B cell (primary cell): ENCODE measurements around the gene PLCB3. TPM values are rescaled to one million over a fixed set of nuclear protein-coding genes. Genes with fewer than 3 reads are reported as not detected.

Experiments
- ATAC-seq: fragments of 200-7000 bp; cut with Tn5 transposase; one replicate; pipeline ENCODE4 v1.10.0; 2021; ENCODE audit warnings: low read depth, mild to moderate bottlenecking, moderate number of reproducible peaks, moderate library complexity
- CTCF ChIA-PET: fragments of 350-600 bp; sonication (Branson Sonifier 250); formaldehyde crosslinking; loops from one replicate; lab custom pipeline; 2021; ENCODE audit warnings: antibody characterized with exemption, inconsistent platforms; lab: Charles Lee
- POLR2A ChIA-PET: fragments of 350-600 bp; sonication (Branson Sonifier 250); formaldehyde crosslinking; loops from one replicate; lab custom pipeline; 2021; ENCODE audit warnings: antibody characterized with exemption; lab: Charles Lee
- DNase-seq: peaks from one replicate; pipeline ENCODE4 v3.0.0; 2013
- H2AFZ ChIP-seq: 2 replicates; pipeline ENCODE4 v1.6.1; 2012; ENCODE audit warnings: mild to moderate bottlenecking, low read depth, low read length; ENCODE audit not compliant: insufficient read depth, poor library complexity, severe bottlenecking
- H3K27ac ChIP-seq, 2 donors: 1 replicate in 1 of 2; 2 replicates in 1 of 2; pipeline ENCODE4 v1.5.1; 2012 to 2013; ENCODE audit warnings: low read length in 2 of 2, mild to moderate bottlenecking in 2 of 2, moderate library complexity in 1 of 2
- H3K27me3 ChIP-seq, 4 experiments: fragments of 200-600 bp in 1 of 4; sonication (generic) in 1 of 4; replicated peaks in 1 of 4; 1 replicate in 2 of 4; 2 replicates in 2 of 4; pipeline versions ENCODE4 v1.6.1 to v1.7.0; 2013 to 2016; ENCODE audit warnings: low read length in 3 of 4, mild to moderate bottlenecking in 2 of 4, mixed read lengths in 1 of 4, moderate library complexity in 1 of 4; ENCODE audit not compliant: insufficient read depth in 4 of 4, control insufficient read depth in 3 of 4; ENCODE audit errors: control extremely low read depth in 1 of 4
- H3K36me3 ChIP-seq, 2 experiments: replicated peaks in 1 of 2; 1 replicate in 1 of 2; 2 replicates in 1 of 2; pipeline versions ENCODE4 v1.6.1 to v1.7.1; 2013; ENCODE audit warnings: low read length in 1 of 2; ENCODE audit not compliant: insufficient read depth in 2 of 2, control insufficient read depth in 1 of 2; ENCODE audit errors: control extremely low read depth in 1 of 2, extremely low read depth in 1 of 2
- H3K4me1 ChIP-seq, 2 donors: fragments of 200-600 bp in 1 of 2; sonication (generic) in 1 of 2; 1 replicate in 1 of 2; 2 replicates in 1 of 2; pipeline versions ENCODE4 v1.5.1 to v1.6.1; 2013 to 2017; ENCODE audit warnings: low read length in 2 of 2; ENCODE audit not compliant: control insufficient read depth in 2 of 2, insufficient read depth in 2 of 2
- H3K4me2 ChIP-seq: replicated peaks from 2 replicates; pipeline ENCODE3; 2012; ENCODE audit warnings: mild to moderate bottlenecking, low read depth, low read length; ENCODE audit not compliant: poor library complexity, severe bottlenecking
- H3K4me3 ChIP-seq, 5 experiments: fragments of 200-600 bp in 1 of 5; sonication (generic) in 1 of 5; 1 replicate in 3 of 5; 2 replicates in 2 of 5; pipeline versions ENCODE4 v1.5.1 to v1.7.0; 2011 to 2016; ENCODE audit warnings: low read length in 4 of 5, mild to moderate bottlenecking in 4 of 5, low read depth in 2 of 5, control low read depth in 1 of 5, moderate library complexity in 1 of 5; ENCODE audit not compliant: insufficient read depth in 1 of 5; ENCODE audit errors: control extremely low read depth in 1 of 5, extremely low read depth in 1 of 5
- H3K79me2 ChIP-seq: fragments of 200-600 bp; sonication (generic); one replicate; pipeline ENCODE4 v1.6.0; 2016; ENCODE audit warnings: low read length; ENCODE audit not compliant: control insufficient read depth, insufficient read depth
- H3K9ac ChIP-seq: fragments of 200-600 bp; sonication (generic); 2 replicates; pipeline ENCODE4 v1.6.1; 2017; ENCODE audit warnings: mild to moderate bottlenecking, low read length, moderate library complexity
- H3K9me3 ChIP-seq, 3 donors: one replicate each; pipeline versions ENCODE4 v1.6.1 to v1.7.1; 2013; ENCODE audit warnings: low read length in 2 of 3; ENCODE audit not compliant: control insufficient read depth in 2 of 3, insufficient read depth in 1 of 3; ENCODE audit errors: control extremely low read depth in 1 of 3
- H4K20me1 ChIP-seq: 2 replicates; pipeline ENCODE4 v1.6.0; 2012; ENCODE audit warnings: mild to moderate bottlenecking, low read length; ENCODE audit not compliant: insufficient read depth, control insufficient read depth, poor library complexity, severe bottlenecking
- H3K27ac Mint-ChIP-seq: one replicate; pipeline ENCODE4 v1.8.0; 2021; ENCODE audit warnings: mixed read lengths
- H3K27me3 Mint-ChIP-seq: one replicate; pipeline ENCODE4 v1.8.0; 2021; ENCODE audit warnings: mixed read lengths
- H3K4me1 Mint-ChIP-seq: one replicate; pipeline ENCODE4 v1.8.0; 2021; ENCODE audit warnings: mixed read lengths
- H3K4me3 Mint-ChIP-seq: one replicate; pipeline ENCODE4 v1.8.0; 2021; ENCODE audit warnings: mixed read lengths
- H3K9me3 Mint-ChIP-seq: one replicate; pipeline ENCODE4 v1.8.0; 2022; ENCODE audit warnings: mixed read lengths; ENCODE audit not compliant: insufficient read depth
- CTCF ChIP-seq: fragments of 200-600 bp; IDR thresholded peaks from one replicate; pipeline ENCODE4 v1.8.0; 2022; ENCODE audit warnings: antibody characterized with exemption, mild to moderate bottlenecking
- EZH2 ChIP-seq: IDR thresholded peaks from 2 replicates; pipeline ENCODE4 v1.6.1; 2012; ENCODE audit warnings: borderline replicate concordance, low read depth, mild to moderate bottlenecking, moderate library complexity, low read length; ENCODE audit not compliant: insufficient read depth, poor library complexity, severe bottlenecking
- WGBS: methylation state at CpG from one replicate; pipeline ENCODE4 v1.1.5; 2013; ENCODE audit warnings: missing lambda C conversion rate; ENCODE audit not compliant: insufficient coverage; 5-methylcytosine and 5-hydroxymethylcytosine counted together
- intact Hi-C: fragments of 100-400 bp; cut with micrococcal nuclease; formaldehyde crosslinking; loops from one replicate; pipeline ENCODE4 v1.10.0; 2022
- polyA plus RNA-seq: library from polyadenylated mRNA; depleted of rRNA; stranded (reverse); fragments of >200 nt; gene quantifications from 2 replicates; pipeline ENCODE4 v1.2.3, GENCODE V29; 2012
- total RNA-seq, 2 donors: library from RNA; stranded (reverse); fragments of 120-200 nt in 1 of 2; gene quantifications; 1 replicate in 1 of 2; 2 replicates in 1 of 2; pipeline versions ENCODE4 v1.2.3 to v1.2.4, GENCODE V29; 2013 to 2022

Gene PLCB3
- total and polyA plus RNA-seq, 2 donors (not counting 1 experiment from before 2014, with no cell fraction given) = 3.0 to 8.1 TPM

- Histone ChIP-seq H3K4me1 (peaks cover 29 to 56% of the 10 kb centered on the region in 2 donors), H3K9me3 (no peaks in the 10 kb centered on the region), H3K9ac (no peak overlapping the region), H3K79me2 (peaks cover 37% of the 10 kb centered on the region), H2AFZ (no peak overlapping the region), H4K20me1 (peaks cover 37% of the 10 kb centered on the region), H3K27ac (peak overlapping the region in 1 of 2 donors; percentile 90), H3K4me2 (no peak overlapping the region), H3K4me3 (no peak overlapping the region), H3K36me3 (peaks cover 0 to 29% of the 10 kb centered on the region in 2 experiments), H3K27me3 (no peaks in the 10 kb centered on the region)
- H3K27ac Mint-ChIP-seq = peak overlapping the region; percentile 56
- no peak for TF ChIP-seq EZH2
- no peak for TF ChIP-seq CTCF
- peaks cover 58% of the 10 kb centered on the region for H3K4me1 Mint-ChIP-seq
- H3K27me3 Mint-ChIP-seq = no peaks in the 10 kb centered on the region
- ATAC-seq (no peak), DNase-seq (no peak)
- CTCF ChIA-PET = interaction anchor here (7.2 kb wide), 1 partner anchor 16 kb away, joined by 70 read pairs; the partner anchor contains the start of genes NUDT22 and TRPT1
- H3K4me3 Mint-ChIP-seq = peak overlapping the region; percentile 23
- 89% methylated on average over 8 of the region's 8 CpGs for WGBS
- intact Hi-C loops = loop anchor here (10.0 kb wide), 1 partner anchor 445 kb away; no protein-coding TSS in a partner anchor
- POLR2A ChIA-PET = no interaction called here
- no peaks in the 10 kb centered on the region for H3K9me3 Mint-ChIP-seq
Observed at GRCh38 chr11:64209563-64209843, 41.8 kb upstream of the PLCB3 start.

GRCh38 chr11:64210301-64211020 lies 40.9 kb upstream of the PLCB3 start:
- Histone ChIP-seq H2AFZ (no peak overlapping the region), H3K9me3 (no peaks in the 10 kb centered on the region), H3K27me3 (no peaks in the 10 kb centered on the region), H3K79me2 (peaks cover 34% of the 10 kb centered on the region), H3K4me1 (peaks cover 23 to 55% of the 10 kb centered on the region in 2 donors), H3K4me3 (no peak overlapping the region), H3K9ac (no peak overlapping the region), H3K36me3 (peaks cover 0 to 34% of the 10 kb centered on the region in 2 experiments), H3K27ac (no peak overlapping the region), H3K4me2 (no peak overlapping the region), H4K20me1 (peaks cover 37% of the 10 kb centered on the region)
- 96% methylated on average over 24 of the region's 24 CpGs for WGBS
- ATAC-seq (no peak), DNase-seq (no peak)
- Mint-ChIP-seq H3K27me3 (no peaks in the 10 kb centered on the region), H3K4me3 (no peak overlapping the region), H3K27ac (peak overlapping the region; percentile 56), H3K9me3 (no peaks in the 10 kb centered on the region), H3K4me1 (peaks cover 60% of the 10 kb centered on the region)
- CTCF ChIA-PET = interaction anchor here (7.2 kb wide), 1 partner anchor 15 kb away, joined by 70 read pairs; the partner anchor contains the start of genes NUDT22 and TRPT1
- POLR2A ChIA-PET = interaction anchor here (1.7 kb wide), 1 partner anchor 15 kb away, joined by 4 read pairs; no protein-coding TSS in a partner anchor
- intact Hi-C loops = no loop called here
- TF ChIP-seq CTCF = no peak
- no peak for TF ChIP-seq EZH2
